Transverse colon (tissue), 4 donors: ENCODE data around the gene NDC80.
"Not testable (repeated sequence)": the region's sequence is repeated elsewhere in the genome, so short reads cannot be mapped to it uniquely, and the experiment has no call there.

ENCODE experiments used
- CTCF ChIP-seq, 5 experiments: fragments of 200-600 bp in 3 of 5; fragments of 450-650 bp in 2 of 5; sonication (generic) in 3 of 5; IDR thresholded peaks; 1 replicate in 2 of 5; 2 replicates in 3 of 5; pipeline ENCODE4 v1.5.1; 2016 to 2017; ENCODE audit warnings: antibody characterized with exemption in 5 of 5, inconsistent platforms in 3 of 5, mild to moderate bottlenecking in 2 of 5, moderate library complexity in 1 of 5
- POLR2A ChIP-seq: fragments of 450-650 bp; IDR thresholded peaks from one replicate; pipeline ENCODE4 v1.6.1; 2016; ENCODE audit warnings: antibody characterized with exemption, mild to moderate bottlenecking, moderate library complexity
- POLR2AphosphoS5 ChIP-seq, 3 donors: sonication (generic); formaldehyde crosslinking; IDR thresholded peaks; one replicate each; pipeline ENCODE4 v1.6.1; 2016; ENCODE audit warnings: antibody characterized with exemption in 3 of 3

GRCh38 chr18:2662288-2662687 lies 90.9 kb downstream of the NDC80 start:
- TF ChIP-seq CTCF (IDR thresholded peaks at IDR 0.05); POLR2AphosphoS5 (IDR thresholded peaks at IDR 0.05); POLR2A: not testable (repeated sequence)
